Peyer's patch (tissue), 4 donors: Measurements from ENCODE around the gene LMF2. TPM values are rescaled to one million over a fixed set of nuclear protein-coding genes. Genes with fewer than 3 reads are reported as not detected.
"Not testable (repeated sequence)": the region's sequence is repeated elsewhere in the genome, so short reads cannot be mapped to it uniquely, and the experiment has no call there.

Experiments
- DNase-seq, 3 donors: peaks; one replicate each; pipeline ENCODE4 v3.0.0-alpha.2; 2017 to 2019
- H3K27ac ChIP-seq, 4 donors: fragments of 200-600 bp; sonication (generic); one replicate each; pipeline ENCODE4 v1.5.1; 2016 to 2019
- H3K27me3 ChIP-seq, 2 donors: fragments of 200-600 bp; sonication (generic); one replicate each; pipeline ENCODE4 v1.5.1; 2019
- H3K36me3 ChIP-seq, 3 donors: fragments of 200-600 bp; sonication (generic); one replicate each; pipeline ENCODE4 v1.5.1; 2016 to 2019
- H3K4me1 ChIP-seq, 4 donors: fragments of 200-600 bp; sonication (generic); one replicate each; pipeline ENCODE4 v1.5.1; 2016 to 2019
- H3K4me3 ChIP-seq, 4 donors: fragments of 200-600 bp; sonication (generic); 1 replicate in 3 of 4; 2 replicates in 1 of 4; pipeline ENCODE4 v1.5.1; 2016 to 2019; ENCODE audit warnings: mild to moderate bottlenecking in 1 of 4
- H3K9me3 ChIP-seq, 4 donors: fragments of 200-600 bp; sonication (generic); one replicate each; pipeline ENCODE4 v1.5.1; 2016 to 2019; ENCODE audit warnings: mild to moderate bottlenecking in 1 of 4
- POLR2A ChIP-seq, 2 donors: fragments of 450-650 bp; IDR thresholded peaks; one replicate each; pipeline ENCODE4 v1.5.1; 2017; ENCODE audit warnings: antibody characterized with exemption in 2 of 2, mild to moderate bottlenecking in 2 of 2, moderate library complexity in 2 of 2
- total RNA-seq, 4 donors: library from RNA; depleted of rRNA; stranded (reverse); fragments of >200 nt; gene quantifications; one replicate each; pipeline ENCODE4 v1.1.0, GENCODE V29; 2016
- TF ChIP-seq, protein P1 (sequence below), 6 experiments: fragments of 450-650 bp in 4 of 6; fragments of 200-600 bp in 2 of 6; sonication (generic) in 1 of 6; IDR thresholded peaks; one replicate each; pipeline ENCODE4 v1.5.1; 2017 to 2019; ENCODE audit warnings: antibody characterized with exemption in 6 of 6, mild to moderate bottlenecking in 3 of 6, moderate library complexity in 1 of 6

The LMF2 gene
- total RNA-seq, 4 donors from 2014 or later: 68.5 to 94.9 (median 83.3) TPM

DNA sequence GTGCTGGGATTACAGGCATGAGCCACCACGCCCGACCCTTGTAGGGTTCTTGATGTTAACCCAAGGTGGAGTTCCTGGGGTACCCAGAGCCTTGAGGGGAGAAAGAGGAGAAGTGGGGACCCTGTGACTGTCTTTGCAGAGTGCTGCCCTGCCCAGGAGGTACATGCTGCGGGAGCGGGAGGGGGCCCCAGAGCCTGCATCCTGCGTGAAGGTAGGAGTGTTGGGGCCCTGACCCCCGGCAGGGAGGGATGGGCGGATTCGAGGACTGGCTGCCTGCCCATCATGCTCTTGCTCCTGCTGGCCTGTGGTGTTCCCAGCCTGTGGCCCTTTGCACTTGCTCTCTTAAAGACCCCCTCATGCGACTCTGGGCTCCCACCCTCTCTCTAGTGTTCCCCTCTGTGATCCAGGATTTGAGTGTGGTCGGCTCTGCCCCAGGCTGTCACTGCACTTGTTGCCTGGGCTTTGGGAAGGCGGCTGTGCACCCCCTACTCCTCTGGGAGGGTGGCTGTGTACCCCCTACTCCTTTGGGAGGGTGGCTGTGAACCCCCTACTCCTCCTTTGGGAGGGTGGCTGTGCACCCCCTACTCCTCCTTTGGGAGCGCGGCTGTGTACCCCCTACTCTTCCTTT lies 13.4 kb upstream of the LMF2 start:
- H3K36me3 ChIP-seq: peaks cover 0 to 76% (median 0%) of the 10 kb centered on the region in 3 donors

DNA sequence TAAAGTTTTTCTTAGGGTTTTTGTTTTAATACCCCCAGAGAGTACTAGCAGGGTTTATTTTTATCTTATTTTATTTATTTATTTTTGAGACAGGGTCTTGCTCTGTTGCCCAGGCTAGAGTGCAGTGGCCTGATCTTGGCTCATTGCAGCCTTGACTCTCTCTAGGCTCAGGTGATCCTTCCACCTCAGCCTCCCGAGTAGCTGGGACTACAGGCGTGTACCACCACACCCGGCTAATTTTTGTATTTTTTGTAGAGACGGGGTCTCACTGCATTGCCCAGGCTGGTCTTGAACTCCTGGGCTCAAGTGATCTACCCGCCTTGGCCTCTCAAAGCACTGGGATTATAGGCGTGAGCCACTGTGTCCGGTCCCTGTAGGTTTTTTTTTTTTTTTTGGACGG lies 12.7 kb upstream of the LMF2 start:
- H3K9me3 ChIP-seq, H3K4me3 ChIP-seq, H3K27me3 ChIP-seq, DNase-seq, H3K27ac ChIP-seq: not testable (repeated sequence)
- H3K4me1 ChIP-seq: peaks cover 4 to 25% (median 10%) of the 10 kb centered on the region in 4 donors
- H3K36me3 ChIP-seq: peaks cover 0 to 76% (median 0%) of the 10 kb centered on the region in 3 donors

More for the DNA sequence above, 13.4 kb upstream of the LMF2 start:
- Histone ChIP-seq H3K27me3 (no peaks in the 10 kb centered on the region), H3K4me3 (no peak overlapping the region), H3K9me3 (no peaks in the 10 kb centered on the region), H3K27ac (no peak overlapping the region), H3K4me1 (peaks cover 4 to 25% (median 10%) of the 10 kb centered on the region in 4 donors)
- no peak for TF ChIP-seq POLR2A (IDR thresholded peaks at IDR 0.05)
- TF ChIP-seq, protein P1, sequence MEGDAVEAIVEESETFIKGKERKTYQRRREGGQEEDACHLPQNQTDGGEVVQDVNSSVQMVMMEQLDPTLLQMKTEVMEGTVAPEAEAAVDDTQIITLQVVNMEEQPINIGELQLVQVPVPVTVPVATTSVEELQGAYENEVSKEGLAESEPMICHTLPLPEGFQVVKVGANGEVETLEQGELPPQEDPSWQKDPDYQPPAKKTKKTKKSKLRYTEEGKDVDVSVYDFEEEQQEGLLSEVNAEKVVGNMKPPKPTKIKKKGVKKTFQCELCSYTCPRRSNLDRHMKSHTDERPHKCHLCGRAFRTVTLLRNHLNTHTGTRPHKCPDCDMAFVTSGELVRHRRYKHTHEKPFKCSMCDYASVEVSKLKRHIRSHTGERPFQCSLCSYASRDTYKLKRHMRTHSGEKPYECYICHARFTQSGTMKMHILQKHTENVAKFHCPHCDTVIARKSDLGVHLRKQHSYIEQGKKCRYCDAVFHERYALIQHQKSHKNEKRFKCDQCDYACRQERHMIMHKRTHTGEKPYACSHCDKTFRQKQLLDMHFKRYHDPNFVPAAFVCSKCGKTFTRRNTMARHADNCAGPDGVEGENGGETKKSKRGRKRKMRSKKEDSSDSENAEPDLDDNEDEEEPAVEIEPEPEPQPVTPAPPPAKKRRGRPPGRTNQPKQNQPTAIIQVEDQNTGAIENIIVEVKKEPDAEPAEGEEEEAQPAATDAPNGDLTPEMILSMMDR (IDR thresholded peaks at IDR 0.05): no peak
- no peak for DNase-seq

DNA sequence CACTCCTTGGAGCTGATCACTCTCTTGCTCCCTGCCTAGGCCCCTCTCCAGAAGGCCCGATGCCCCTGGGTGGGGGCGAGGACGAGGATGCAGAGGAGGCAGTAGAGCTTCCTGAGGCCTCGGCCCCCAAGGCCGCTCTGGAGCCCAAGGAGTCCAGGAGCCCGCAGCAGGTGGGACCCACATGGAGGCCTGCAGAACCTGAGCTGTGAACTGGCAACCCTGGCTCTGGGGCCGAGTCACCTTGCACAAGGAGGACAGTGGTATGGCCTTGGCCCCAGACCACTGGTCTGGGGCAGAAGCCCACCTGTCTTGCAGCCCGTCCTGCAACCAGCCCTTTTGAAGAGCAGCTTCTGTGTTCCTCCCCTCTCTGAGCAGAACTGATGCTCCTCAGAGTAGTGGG lies 11.6 kb upstream of the LMF2 start:
- TF ChIP-seq, protein P1 (IDR thresholded peaks at IDR 0.05): no peak
- TF ChIP-seq POLR2A (IDR thresholded peaks at IDR 0.05): no peak
- H3K9me3 ChIP-seq: no peaks in the 10 kb centered on the region
- H3K27me3 ChIP-seq: no peaks in the 10 kb centered on the region
- no peak for DNase-seq
- no peak overlapping the region for H3K4me3 ChIP-seq
- no peak overlapping the region for H3K27ac ChIP-seq
- peaks cover 0 to 76% (median 0%) of the 10 kb centered on the region in 3 donors for H3K36me3 ChIP-seq
- peaks cover under 1 to 15% (median 2%) of the 10 kb centered on the region in 4 donors for H3K4me1 ChIP-seq

DNA sequence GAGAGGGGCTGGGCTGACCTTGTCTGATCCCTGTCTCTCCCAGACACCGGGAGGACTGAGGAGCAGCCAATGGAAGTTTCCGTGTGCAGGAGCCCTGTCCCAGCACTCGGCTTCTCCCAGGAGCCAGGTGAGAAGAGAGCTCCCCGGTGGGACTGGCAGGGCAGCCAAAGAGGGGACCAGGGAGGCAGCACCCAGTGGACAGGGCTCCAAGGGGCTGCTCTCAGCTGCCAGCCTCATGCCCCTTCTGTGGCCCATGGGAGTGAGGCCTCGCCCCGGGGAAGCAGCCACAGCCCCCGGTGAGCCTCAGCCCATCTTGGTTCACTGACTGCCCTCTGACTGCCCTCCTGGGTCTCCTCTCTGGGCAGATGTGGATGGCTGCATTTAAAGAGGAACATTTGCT lies 11.1 kb upstream of the LMF2 start:
- DNase-seq: no peak
- TF ChIP-seq, protein P1 (IDR thresholded peaks at IDR 0.05): no peak
- TF ChIP-seq POLR2A (IDR thresholded peaks at IDR 0.05): no peak
- H3K36me3 ChIP-seq: peaks cover 0 to 71% (median 0%) of the 10 kb centered on the region in 3 donors
- H3K9me3 ChIP-seq: no peaks in the 10 kb centered on the region
- H3K27ac ChIP-seq: no peak overlapping the region
- peaks cover 0 to 10% (median 0%) of the 10 kb centered on the region in 4 donors for H3K4me1 ChIP-seq
- no peak overlapping the region for H3K4me3 ChIP-seq
- no peaks in the 10 kb centered on the region for H3K27me3 ChIP-seq

DNA sequence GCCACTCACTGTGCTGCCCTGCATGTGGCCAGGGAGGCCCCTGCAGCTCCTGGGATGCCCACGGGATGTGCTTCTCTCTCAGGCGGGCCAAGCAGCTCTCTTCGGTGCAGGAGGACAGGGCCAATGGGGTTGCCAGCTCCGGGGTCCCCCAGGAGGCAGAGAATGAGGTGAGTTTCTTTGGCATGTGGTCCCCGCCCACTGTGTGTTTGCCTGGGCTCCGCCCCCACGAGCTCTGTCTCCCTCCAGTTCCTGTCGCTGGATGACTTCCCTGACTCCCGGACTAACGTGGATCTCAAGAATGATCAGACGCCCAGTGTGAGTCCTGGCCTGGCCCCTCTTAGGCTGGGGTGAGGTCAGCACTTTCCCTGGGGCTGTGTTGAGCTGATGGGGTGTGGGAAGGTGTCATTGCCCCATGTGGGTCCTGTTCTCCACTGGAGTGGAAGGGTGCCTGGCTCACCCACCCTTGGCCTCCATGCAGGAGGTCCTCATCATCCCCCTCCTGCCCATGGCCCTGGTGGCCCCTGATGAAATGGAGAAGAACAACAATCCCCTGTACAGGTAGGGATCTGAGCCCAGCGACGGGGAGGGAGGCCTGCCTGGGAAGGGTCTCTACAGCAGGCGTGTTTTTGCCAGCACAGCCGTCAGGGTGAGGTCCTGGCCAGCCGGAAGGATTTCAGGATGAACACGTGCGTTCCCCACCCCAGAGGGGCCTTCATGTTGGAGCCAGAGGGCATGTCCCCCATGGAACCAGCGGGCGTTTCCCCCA lies 10.2 kb upstream of the LMF2 start:
- no peak overlapping the region for H3K27ac ChIP-seq
- no peak for DNase-seq
- H3K9me3 ChIP-seq: no peaks in the 10 kb centered on the region
- no peak overlapping the region for H3K4me3 ChIP-seq
- peaks cover 0 to under 1% (median 0%) of the 10 kb centered on the region in 4 donors for H3K4me1 ChIP-seq
- no peak for TF ChIP-seq POLR2A (IDR thresholded peaks at IDR 0.05)
- peaks cover 0 to 62% (median 0%) of the 10 kb centered on the region in 3 donors for H3K36me3 ChIP-seq
- no peaks in the 10 kb centered on the region for H3K27me3 ChIP-seq

DNA sequence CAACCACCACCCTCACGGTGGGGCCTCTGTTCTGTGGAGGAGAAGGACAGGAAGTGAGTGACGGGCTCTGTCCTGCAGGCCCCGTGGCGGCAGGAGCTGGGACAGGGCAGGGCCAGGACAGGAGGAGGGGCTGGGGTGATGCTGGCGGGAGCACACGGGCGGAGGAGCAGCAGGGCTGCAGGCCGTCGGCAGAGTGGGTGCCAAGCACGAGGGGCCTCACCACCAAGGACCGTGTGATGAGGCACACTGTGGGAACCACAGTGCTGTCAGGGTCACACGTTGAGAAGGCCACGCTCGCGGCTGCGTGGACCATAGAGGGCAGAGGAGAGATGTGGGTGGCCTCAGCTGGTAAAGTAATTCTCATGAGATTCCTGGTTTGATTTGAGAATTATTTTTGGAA lies 9.4 kb upstream of the LMF2 start:
- Histone ChIP-seq H3K4me3 (no peak overlapping the region), H3K4me1 (no peaks in the 10 kb centered on the region), H3K27ac (no peak overlapping the region), H3K9me3 (no peaks in the 10 kb centered on the region), H3K27me3 (no peaks in the 10 kb centered on the region), H3K36me3 (peaks cover 0 to 54% (median 0%) of the 10 kb centered on the region in 3 donors)
- TF ChIP-seq POLR2A (IDR thresholded peaks at IDR 0.05): no peak
- TF ChIP-seq, protein P1 (IDR thresholded peaks at IDR 0.05): no peak
- no peak for DNase-seq
